HTR-8/SVneo (cell line): Measurements from ENCODE around the gene ZNF365.
"Not testable (repeated sequence)": the region's sequence is repeated elsewhere in the genome, so short reads cannot be mapped to it uniquely, and the experiment has no call there.

Source experiments
- DNase-seq: peaks from one replicate; pipeline ENCODE4 v3.0.0; 2011; ENCODE audit warnings: low spot score, mixed read lengths; ENCODE audit not compliant: insufficient read length
- FAIRE-seq: peaks from 2 replicates; lab custom pipeline; 2011; peaks lifted over from hg19 to GRCh38; lab: Jason Lieb, UNC

Gene ZNF365

GRCh38 chr10:62373995-62374861 is at the start of gene ZNF365:
TSS of gene ZNF365 (plus strand) at chr10:62374369. CDS start at chr10:62376194, 1,825 bp downstream.
- peak; percentile 39 for DNase-seq

GRCh38 chr10:62326176-62326575 is 48.0 kb upstream of the ZNF365 start:
- no peak for DNase-seq
- no peak for FAIRE-seq

More at GRCh38 chr10:62373995-62374861, at the start of gene ZNF365:
- peak; percentile 74 for FAIRE-seq

- FAIRE-seq (no peak), DNase-seq (no peak)
Observed at GRCh38 chr10:62327885-62328284, 46.3 kb upstream of the ZNF365 start.

- no peak for DNase-seq
- no peak for FAIRE-seq
Observed at GRCh38 chr10:62330213-62330612, 44.0 kb upstream of the ZNF365 start.

GRCh38 chr10:62332406-62332805 is 41.8 kb upstream of the ZNF365 start:
- FAIRE-seq (no peak), DNase-seq (no peak)

- DNase-seq, result no peak
- no peak for FAIRE-seq
Observed at GRCh38 chr10:62333135-62333889, 40.9 kb upstream of the ZNF365 start.

GRCh38 chr10:62333988-62334682 is 40.0 kb upstream of the ZNF365 start:
- DNase-seq (no peak), FAIRE-seq (no peak)

GRCh38 chr10:62335326-62335725 is 38.8 kb upstream of the ZNF365 start:
- DNase-seq, result peak; percentile 1
- no peak for FAIRE-seq

GRCh38 chr10:62336404-62336803 is 37.8 kb upstream of the ZNF365 start:
- no peak for FAIRE-seq
- no peak for DNase-seq

- DNase-seq (no peak), FAIRE-seq (no peak)
Observed at GRCh38 chr10:62341419-62341818, 32.8 kb upstream of the ZNF365 start.

GRCh38 chr10:62343000-62343399 is 31.2 kb upstream of the ZNF365 start:
- no peak for DNase-seq
- no peak for FAIRE-seq

- DNase-seq (no peak), FAIRE-seq (no peak)
Observed at GRCh38 chr10:62348029-62348428, 26.1 kb upstream of the ZNF365 start.

- DNase-seq (no peak), FAIRE-seq (no peak)
Observed at GRCh38 chr10:62352356-62352970, 21.7 kb upstream of the ZNF365 start.

GRCh38 chr10:62354916-62355315 is 19.3 kb upstream of the ZNF365 start:
- DNase-seq, result no peak
- no peak for FAIRE-seq

GRCh38 chr10:62356447-62356846 is 17.7 kb upstream of the ZNF365 start:
- no peak for FAIRE-seq
- no peak for DNase-seq

- DNase-seq, FAIRE-seq: not testable (repeated sequence)
Observed at GRCh38 chr10:62358151-62358550, 16.0 kb upstream of the ZNF365 start.

- no peak for FAIRE-seq
- DNase-seq, result no peak
Observed at GRCh38 chr10:62373639-62373994, 552 bp upstream of the ZNF365 start.

- FAIRE-seq (no peak), DNase-seq (peak; percentile 24)
Observed at GRCh38 chr10:62374862-62375710, 917 bp downstream of the ZNF365 start.
